ENCODE results near the gene CALHM2.

Gene CALHM2

DNA sequence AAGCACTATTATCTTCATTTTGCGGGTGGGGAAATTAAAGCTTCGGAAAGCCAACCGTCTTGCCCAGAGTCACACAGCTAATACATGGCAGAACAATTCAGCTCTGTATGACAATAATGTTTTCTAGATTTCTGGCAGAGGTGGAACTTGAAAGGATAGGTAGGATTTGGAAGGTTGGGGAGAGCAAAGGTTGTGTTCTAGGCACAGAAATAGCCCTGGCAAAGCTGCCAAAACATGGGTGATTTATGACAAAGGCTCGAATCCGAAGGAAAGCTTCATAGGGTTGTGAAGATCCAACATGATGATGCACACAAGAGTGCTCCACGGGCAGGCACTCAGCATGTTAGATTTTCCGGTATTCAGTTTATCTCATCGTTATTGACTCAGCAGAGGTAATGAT lies 36.6 kb downstream of the CALHM2 start:
- no peak for DNase-seq

DNA sequence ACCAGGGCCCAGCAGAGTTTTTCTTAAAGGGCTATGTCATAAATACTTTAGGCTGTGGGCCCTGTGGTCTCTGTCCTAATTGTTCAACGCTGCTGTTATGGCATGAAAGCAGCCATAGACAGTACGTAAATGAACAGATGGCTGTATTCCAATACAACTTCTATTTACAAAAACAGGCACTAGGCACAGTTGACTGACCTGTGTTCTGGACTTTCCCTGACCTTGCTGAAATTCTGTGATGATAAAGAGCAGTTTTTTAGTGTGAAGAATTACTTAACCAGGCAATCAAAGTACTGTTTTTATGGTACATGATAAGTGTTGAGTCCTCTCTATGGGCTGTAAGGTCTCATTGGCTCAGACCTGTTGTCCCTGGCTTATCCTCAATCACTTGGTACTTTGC lies 38.6 kb downstream of the CALHM2 start:
- no peak for DNase-seq

DNA sequence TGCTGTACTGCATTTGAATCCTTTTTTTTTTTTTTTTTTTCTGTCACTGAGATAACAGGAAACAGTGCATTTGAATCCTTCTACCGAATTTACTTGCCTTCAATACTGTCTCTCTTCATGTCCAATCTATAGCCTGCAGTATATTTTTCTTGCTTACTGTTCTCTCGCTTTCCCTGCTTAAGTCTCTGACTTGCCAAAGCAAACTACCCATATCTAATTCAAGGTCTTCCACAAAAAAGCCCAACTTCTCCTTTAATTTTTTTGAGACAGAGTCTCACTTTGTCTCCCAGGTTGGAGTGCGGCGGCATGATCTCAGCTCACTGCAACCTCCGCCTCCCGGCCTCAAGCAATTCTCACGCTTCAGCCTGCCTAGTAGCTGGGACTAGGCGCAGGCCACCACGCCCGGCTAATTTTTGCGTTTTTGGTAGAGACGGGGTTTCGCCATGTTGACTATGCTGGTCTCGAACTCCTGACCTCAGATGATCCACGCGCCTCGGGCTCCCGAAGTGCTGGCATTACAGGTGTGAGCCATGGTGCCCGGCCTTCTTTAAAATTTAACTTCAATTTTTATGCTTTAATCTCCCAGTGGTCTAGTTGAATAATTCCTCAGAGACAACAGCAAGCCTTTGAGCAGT lies 54.9 kb downstream of the CALHM2 start:
- DNase-seq = no peak

DNA sequence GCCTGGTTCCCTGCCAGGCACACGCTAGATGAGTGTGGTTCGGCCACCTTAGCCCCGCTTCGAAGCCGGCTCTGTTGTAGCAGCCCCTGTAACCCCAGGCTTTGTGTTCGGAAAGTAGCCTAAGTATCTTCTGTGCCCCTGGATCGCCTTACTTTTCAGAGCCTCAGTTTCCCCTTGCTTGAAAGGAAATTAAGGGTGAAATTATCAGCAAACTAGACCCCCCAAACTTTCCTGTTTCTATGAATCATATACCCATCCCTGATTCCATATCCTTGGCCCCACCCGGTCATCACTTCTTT lies 55.4 kb downstream of the CALHM2 start:
- no peak for DNase-seq

Data from NCI-H446 treated with DMSO at 0.1 percent for 48 hours (cell line).